NCI-H1048 (cell line): ENCODE data around the gene FRMD4A.

Experiments used
- DNase-seq: peaks from one replicate; lab custom pipeline; 2025; lab: John Stamatoyannopoulos, UW

Gene FRMD4A

DNA sequence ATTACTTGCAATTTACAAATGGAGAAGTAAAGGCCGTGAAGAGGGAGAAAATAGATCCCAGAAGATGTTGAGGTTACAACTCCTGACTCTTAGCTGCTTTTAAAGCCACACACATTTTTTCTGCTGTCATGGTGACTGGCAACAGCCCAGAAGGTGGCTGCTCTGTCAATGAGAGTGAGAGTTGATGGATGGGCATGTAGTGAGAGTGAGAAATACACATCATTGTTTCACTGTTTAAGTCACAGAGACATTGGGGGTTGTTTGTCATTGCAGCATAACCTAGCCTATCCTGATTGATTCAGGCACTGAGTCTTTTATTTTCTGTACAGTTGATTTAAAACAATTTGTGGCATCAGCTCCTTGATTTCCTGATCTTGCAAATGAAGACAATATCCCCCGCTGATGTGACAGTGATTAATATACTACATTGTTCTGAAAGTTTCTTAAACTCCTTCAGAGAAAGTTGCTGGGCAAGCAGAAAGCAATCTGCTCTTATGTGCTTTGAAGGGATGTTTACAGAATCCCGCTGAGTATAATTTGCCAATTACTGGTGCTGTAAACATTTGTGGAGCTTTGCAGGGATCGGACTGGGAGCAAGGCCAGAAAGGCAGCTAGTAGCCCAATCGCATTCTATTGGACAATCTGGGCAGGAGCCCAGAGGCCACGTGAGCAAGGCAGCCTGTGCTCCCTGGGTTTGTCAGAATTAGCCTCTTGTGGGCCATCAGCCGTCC, 514.4 kb downstream of the FRMD4A start:
- no peak for DNase-seq

- DNase-seq: no peak
Observed at GRCh38 chr10:13815756-13816155, 515.0 kb downstream of the FRMD4A start.

GRCh38 chr10:13813550-13813949, 517.2 kb downstream of the FRMD4A start:
- DNase-seq: no peak

GRCh38 chr10:13812804-13813203, 517.9 kb downstream of the FRMD4A start:
- DNase-seq: no peak

DNA sequence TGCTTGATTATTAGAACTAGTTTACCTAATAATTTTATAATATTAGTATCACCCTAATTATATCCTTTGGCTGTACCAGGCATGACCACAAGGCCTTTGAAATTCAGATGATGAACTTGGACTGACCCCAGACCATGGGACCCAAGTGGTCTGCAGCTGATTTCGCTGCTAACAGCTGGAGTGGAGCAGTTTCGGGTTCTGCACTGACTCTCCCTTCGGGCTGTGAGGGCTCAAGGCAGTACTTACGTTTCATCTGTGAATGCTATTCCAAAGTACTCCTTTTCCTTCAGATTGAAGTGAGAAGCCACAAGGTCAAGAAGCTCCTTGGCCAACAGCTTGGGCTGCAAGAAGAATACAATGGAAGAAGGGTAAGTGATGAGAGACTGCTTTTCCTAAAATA, 520.2 kb downstream of the FRMD4A start:
- DNase-seq: no peak

DNA sequence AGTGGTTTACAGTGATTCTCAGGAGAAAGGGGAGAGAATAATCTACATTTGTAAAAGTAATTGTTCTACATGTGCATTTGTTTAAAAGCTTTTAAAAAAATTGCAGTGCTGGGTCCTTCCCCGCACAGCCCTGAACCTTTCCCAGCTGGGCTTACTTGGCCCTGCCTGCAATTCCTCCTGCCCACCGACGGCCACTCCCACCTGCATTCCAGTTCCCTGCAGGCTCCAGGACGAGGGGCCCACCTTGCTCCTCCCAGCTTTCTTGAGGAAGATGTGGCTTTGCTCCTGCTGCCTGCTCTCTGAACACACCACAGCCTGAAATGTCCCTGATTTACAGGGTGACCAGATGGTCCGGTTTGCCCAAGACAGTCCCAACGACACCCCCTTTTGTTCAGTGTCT, 521.3 kb downstream of the FRMD4A start:
- no peak for DNase-seq

DNA sequence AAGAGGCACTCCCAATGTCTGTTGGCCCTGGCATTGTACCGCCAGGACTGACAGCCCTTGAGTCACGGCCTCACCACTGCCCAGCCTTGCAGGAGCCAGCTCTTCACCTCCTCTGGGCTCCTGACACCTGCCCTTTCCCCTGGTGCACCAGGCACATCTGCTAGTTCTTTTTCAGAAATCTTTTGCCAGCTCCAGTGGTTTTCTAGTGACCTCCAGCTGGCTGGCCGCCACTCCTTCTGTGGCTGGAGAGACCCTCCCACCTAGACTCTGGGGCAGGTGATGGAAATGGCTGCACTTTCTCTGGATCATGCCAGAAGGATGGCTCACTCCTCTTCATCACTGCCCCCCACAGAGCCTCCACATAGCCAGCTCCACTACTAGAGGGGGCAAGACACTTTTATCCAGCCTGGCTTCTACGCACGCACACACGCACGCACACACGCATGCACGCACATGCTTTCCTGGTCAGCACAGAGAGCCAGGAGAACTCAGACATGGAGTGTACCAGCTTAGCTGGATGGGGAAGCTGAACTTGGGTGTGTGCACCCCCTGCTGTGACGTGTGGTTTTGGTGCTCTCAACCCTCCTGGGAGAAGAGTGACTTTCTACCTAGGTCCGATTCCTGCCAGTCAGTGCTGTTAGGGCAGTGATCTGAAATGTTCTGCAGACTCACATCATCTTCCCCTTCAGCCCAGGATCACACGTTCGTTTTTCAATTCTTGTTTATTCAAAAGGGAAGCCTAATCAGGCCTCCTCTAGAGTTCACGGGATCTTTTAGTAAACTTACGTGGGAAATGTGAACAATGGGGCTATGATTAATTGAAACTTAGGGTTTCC, 522.0 kb downstream of the FRMD4A start:
- no peak for DNase-seq

GRCh38 chr10:13806419-13806818, 524.3 kb downstream of the FRMD4A start:
- no peak for DNase-seq

- DNase-seq: no peak
Observed at GRCh38 chr10:13803566-13804554, 526.9 kb downstream of the FRMD4A start.

DNA sequence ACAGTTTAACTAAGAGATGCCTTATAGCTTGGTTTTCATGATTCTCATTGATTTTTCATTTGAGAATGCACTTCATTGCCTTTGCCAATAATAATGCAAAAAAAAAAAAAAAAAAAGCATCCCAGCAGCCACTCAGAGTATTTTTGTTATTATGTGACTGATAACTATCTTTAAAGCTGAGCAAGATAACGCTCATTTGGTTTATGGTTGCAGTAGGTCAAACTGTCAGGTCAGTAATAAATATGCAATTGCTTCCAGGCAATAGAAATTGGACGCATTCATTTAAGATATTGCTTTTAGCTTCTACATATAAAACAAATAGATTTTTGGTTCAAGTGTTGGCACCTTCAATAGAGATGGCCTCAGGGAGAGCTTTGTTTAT, 528.8 kb downstream of the FRMD4A start:
- no peak for DNase-seq

- DNase-seq: no peak
Observed at GRCh38 chr10:13801156-13801906, 529.4 kb downstream of the FRMD4A start.

DNA sequence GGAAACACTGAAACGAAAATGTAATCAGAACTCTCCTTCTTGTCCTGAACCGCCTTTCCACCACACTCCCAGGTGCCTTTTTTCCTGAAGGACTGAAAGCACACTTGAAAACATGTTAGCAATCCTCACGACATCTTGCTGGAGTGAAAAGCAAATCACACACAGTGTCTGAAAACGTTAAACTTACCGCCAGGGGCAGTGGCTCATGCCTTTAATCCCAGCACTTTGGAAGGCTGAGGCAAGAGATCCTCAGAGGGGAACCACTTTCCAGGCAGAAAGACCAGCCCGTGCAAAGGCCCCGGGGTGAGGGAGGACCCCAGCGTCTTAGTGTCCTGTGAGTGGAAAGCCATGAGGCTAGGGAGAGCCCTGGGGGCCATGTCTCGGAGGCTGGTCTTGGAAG, 533.6 kb downstream of the FRMD4A start:
- DNase-seq: no peak

DNA sequence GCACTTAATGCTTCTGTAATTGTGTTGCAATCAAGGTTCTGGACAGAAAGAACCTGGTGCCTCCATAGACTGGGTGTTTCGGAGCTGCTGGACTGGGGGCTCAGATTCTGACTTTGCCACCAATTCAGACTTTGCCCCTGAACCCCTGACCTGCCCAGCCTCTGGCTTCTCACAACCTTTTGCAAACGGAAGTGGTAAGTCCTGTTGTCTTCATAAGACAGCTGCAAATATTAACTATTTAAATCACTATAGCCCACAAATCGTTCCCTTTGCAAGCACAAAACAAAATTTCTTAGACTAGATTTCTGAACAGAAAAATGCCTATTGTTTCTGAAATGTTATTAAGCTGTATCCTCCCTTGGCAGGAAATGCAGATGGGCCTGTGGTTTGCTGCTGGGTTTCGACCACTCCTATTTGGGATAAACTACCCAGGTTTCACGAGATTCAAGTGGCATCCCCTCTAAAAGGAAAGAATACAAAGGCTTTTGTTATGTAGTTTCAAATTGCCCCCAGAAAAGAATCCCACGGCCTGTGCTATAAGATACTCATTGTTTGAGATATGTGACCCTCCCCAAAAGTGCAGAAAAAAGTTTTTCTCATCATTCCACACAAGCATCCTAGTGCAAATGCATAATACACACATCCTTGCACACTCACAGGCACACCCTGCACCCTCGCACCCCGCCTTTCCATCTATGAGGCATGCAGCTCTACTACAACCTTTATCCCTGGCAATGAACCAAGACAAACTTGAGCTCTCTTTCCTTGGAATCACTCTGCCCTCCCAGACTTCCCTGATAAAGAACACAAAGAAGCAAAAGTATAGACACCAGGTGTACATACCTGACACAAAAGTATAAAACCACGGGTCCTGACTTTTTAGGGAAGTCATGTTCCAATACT, 534.8 kb downstream of the FRMD4A start:
- DNase-seq: no peak

GRCh38 chr10:13794992-13795612, 535.6 kb downstream of the FRMD4A start:
- DNase-seq: no peak

DNA sequence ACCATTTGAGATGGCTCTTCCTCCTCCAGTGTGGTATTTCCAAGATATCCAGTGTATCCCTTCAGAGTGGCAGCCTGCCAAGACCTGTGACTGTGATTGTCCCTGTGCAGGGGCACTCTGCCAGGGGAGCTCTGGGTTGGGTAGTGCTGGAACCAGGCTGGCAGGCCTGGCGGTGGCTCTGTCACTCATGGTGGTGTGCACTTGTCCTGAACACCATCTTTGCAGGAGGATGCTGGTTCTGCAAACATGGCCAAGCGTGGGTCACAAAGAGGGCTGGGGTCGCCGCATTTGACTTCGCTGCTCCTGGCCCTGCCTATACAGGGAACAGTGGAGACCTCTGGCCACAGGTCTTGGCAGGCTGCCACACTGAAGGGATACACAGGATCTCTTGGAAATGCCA, 538.7 kb downstream of the FRMD4A start:
- no peak for DNase-seq

GRCh38 chr10:13791483-13791882, 539.2 kb downstream of the FRMD4A start:
- no peak for DNase-seq

GRCh38 chr10:13790196-13790595, 540.5 kb downstream of the FRMD4A start:
- no peak for DNase-seq

GRCh38 chr10:13789448-13789829, 541.3 kb downstream of the FRMD4A start:
- no peak for DNase-seq

- DNase-seq: no peak
Observed at GRCh38 chr10:13788711-13789447, 541.8 kb downstream of the FRMD4A start.

- DNase-seq: no peak
Observed at GRCh38 chr10:13788320-13788600, 542.5 kb downstream of the FRMD4A start.
